Prostate gland (tissue), 2 donors: ENCODE results near the gene GFI1.

ENCODE experiments used
- CTCF ChIP-seq, 4 experiments: fragments of 200-600 bp in 2 of 4; fragments of 450-650 bp in 2 of 4; sonication (generic) in 2 of 4; IDR thresholded peaks; 1 replicate in 3 of 4; 2 replicates in 1 of 4; pipeline ENCODE4 v1.5.1; 2016 to 2019; ENCODE audit warnings: antibody characterized with exemption in 4 of 4, mild to moderate bottlenecking in 2 of 4, moderate library complexity in 2 of 4
- POLR2A ChIP-seq: fragments of 450-650 bp; IDR thresholded peaks from one replicate; pipeline ENCODE4 v1.6.1; 2016; ENCODE audit warnings: antibody characterized with exemption, mild to moderate bottlenecking

- no peak for TF ChIP-seq CTCF (IDR thresholded peaks at IDR 0.05)
- TF ChIP-seq POLR2A = no peak
Observed at GRCh38 chr1:92504291-92505014, 17.7 kb upstream of the GFI1 start.
